Measurements from ENCODE around the gene URI1. TPM values are rescaled to one million over a fixed set of nuclear protein-coding genes. Genes with fewer than 3 reads are reported as not detected.

The URI1 gene
- total RNA-seq, 1 donor from 2014 or later, result 42.0 TPM

DNA sequence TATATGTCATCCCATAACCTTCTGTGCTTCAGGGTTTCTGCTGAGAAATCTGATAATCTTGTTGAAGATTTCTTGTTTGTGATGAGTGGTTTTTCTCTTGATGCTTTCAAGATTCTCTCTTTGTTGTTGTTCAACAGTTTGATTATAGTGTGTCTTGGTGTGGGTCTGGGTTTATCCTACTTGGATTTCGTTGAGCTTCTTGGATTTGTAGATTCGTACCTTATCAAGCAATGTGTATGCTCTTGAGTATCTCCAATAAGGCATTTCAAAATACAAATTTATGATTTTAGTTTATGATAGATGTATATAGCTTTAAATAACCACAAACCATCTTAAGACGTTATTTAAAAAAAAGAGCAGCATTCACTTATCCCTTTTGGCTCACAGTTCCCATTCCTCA is 57.5 kb downstream of the URI1 start:
- Mint-ChIP-seq H3K9me3 (ENCODE audit: low read depth) (peaks cover 13% of the 10 kb centered on the region), H3K27ac (ENCODE audit: unreplicated experiment) (no peak overlapping the region), H3K36me3 (ENCODE audit: low read depth) (peaks cover 14% of the 10 kb centered on the region), H3K4me3 (ENCODE audit: unreplicated experiment) (no peak overlapping the region), H3K4me1 (ENCODE audit: low read depth) (peaks cover 22% of the 10 kb centered on the region), H3K27me3 (ENCODE audit: low read depth) (no peaks in the 10 kb centered on the region)
- TF ChIP-seq, protein P1, sequence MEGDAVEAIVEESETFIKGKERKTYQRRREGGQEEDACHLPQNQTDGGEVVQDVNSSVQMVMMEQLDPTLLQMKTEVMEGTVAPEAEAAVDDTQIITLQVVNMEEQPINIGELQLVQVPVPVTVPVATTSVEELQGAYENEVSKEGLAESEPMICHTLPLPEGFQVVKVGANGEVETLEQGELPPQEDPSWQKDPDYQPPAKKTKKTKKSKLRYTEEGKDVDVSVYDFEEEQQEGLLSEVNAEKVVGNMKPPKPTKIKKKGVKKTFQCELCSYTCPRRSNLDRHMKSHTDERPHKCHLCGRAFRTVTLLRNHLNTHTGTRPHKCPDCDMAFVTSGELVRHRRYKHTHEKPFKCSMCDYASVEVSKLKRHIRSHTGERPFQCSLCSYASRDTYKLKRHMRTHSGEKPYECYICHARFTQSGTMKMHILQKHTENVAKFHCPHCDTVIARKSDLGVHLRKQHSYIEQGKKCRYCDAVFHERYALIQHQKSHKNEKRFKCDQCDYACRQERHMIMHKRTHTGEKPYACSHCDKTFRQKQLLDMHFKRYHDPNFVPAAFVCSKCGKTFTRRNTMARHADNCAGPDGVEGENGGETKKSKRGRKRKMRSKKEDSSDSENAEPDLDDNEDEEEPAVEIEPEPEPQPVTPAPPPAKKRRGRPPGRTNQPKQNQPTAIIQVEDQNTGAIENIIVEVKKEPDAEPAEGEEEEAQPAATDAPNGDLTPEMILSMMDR (IDR thresholded peaks at IDR 0.05), result no peak
- DNase-seq (ENCODE audit: low spot score), result no peak

DNA sequence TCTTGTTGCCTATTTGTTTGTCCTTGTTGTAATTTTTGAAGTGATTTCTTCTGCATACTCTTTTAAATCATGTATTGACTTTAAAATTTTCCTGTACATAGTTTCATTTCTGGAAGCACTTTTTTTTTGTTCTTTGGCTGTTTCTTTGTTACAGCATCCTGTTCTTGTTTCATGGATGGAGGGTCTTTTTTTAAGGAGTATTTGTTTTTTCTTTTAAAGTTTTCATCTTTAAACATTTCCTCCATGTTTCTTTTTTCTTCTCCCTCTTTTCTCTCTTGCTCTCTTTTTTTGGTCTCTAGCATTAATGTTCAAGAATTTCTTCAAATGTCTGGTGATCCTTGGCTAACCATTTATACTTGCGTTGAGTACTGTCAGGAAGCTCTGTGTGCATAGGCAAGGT is 58.8 kb downstream of the URI1 start:
- TF ChIP-seq, protein P1 (IDR thresholded peaks at IDR 0.05), result no peak
- Mint-ChIP-seq H3K27ac (ENCODE audit: unreplicated experiment) (no peak overlapping the region), H3K4me1 (ENCODE audit: low read depth) (peaks cover 25% of the 10 kb centered on the region), H3K4me3 (ENCODE audit: unreplicated experiment) (no peak overlapping the region), H3K36me3 (ENCODE audit: low read depth) (peaks cover 12% of the 10 kb centered on the region), H3K9me3 (ENCODE audit: low read depth) (peaks cover 8% of the 10 kb centered on the region), H3K27me3 (ENCODE audit: low read depth) (no peaks in the 10 kb centered on the region)
- no peak for DNase-seq (ENCODE audit: low spot score)

DNA sequence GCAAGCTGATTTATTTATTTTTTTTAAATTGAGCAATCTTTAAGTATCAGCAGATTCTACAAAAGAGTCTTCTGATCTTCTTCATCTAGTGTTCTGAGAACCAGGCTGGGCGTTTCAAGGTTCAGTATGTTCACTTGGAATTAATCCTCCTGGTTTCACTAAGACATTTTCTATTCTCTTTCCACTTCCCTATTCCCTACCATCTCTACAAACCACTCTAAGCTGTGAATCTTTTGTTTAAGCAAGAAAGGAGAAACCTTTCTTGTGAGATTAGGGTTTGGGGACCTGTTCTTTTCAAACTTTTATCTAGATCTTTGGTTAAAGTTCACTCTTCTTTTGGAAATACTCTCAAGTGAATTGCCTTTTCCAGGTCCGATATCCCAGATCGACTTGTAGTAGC is 59.3 kb downstream of the URI1 start:
- Mint-ChIP-seq H3K27me3 (ENCODE audit: low read depth) (no peaks in the 10 kb centered on the region), H3K36me3 (ENCODE audit: low read depth) (peaks cover 12% of the 10 kb centered on the region), H3K4me3 (ENCODE audit: unreplicated experiment) (no peak overlapping the region), H3K4me1 (ENCODE audit: low read depth) (peaks cover 25% of the 10 kb centered on the region), H3K9me3 (ENCODE audit: low read depth) (peaks cover 7% of the 10 kb centered on the region), H3K27ac (ENCODE audit: unreplicated experiment) (no peak overlapping the region)
- TF ChIP-seq, protein P1 (IDR thresholded peaks at IDR 0.05), result no peak
- DNase-seq (ENCODE audit: low spot score), result no peak

DNA sequence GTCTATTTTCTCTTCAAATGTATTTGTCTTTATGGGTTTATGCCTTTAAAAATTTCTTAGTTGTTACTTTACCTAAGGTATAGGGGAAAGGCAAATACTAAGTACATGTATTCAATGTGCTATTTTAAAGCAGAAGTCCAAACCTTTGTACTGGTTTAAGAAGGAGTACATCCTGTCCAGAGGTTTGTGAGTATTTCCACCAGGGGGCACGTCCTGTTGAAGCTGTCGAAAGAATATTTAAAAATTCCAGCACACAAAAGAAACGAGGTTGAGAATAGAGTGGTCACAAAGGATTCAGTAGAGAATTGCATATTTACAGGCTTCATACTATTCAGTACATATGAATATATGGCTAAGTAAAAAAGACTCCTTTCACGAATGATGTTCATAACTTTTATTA is 59.8 kb downstream of the URI1 start:
- H3K4me3 Mint-ChIP-seq (ENCODE audit: unreplicated experiment), result no peak overlapping the region
- H3K9me3 Mint-ChIP-seq (ENCODE audit: low read depth), result peaks cover 7% of the 10 kb centered on the region
- H3K27ac Mint-ChIP-seq (ENCODE audit: unreplicated experiment), result no peak overlapping the region
- no peak for DNase-seq (ENCODE audit: low spot score)
- H3K27me3 Mint-ChIP-seq (ENCODE audit: low read depth), result no peaks in the 10 kb centered on the region
- H3K4me1 Mint-ChIP-seq (ENCODE audit: low read depth), result peaks cover 25% of the 10 kb centered on the region
- H3K36me3 Mint-ChIP-seq (ENCODE audit: low read depth), result peaks cover 10% of the 10 kb centered on the region
- TF ChIP-seq, protein P1 (IDR thresholded peaks at IDR 0.05), result peak; percentile 66

DNA sequence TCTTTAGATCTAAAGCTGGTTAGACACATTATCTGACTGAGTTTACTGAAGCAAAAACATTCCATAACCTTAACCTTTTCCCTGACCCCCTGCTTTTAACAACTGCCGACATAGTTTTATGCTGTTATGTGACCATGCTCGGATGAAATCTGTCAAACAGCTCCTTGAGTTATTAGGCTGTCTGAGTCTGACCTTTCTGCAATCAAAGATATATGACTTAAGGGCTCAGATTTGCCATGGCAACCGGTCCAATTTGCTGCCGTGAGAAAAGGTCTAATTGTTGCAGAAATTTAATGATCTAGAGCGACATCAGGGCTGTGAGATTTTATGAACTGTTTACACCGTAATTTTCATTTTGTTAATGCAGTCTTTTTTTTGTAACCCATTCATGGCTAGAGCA is 61.8 kb downstream of the URI1 start:
- no peaks in the 10 kb centered on the region for H3K27me3 Mint-ChIP-seq (ENCODE audit: low read depth)
- peaks cover 10% of the 10 kb centered on the region for H3K36me3 Mint-ChIP-seq (ENCODE audit: low read depth)
- peaks cover 25% of the 10 kb centered on the region for H3K4me1 Mint-ChIP-seq (ENCODE audit: low read depth)
- TF ChIP-seq, protein P1 (IDR thresholded peaks at IDR 0.05), result no peak
- DNase-seq (ENCODE audit: low spot score), result no peak
- H3K27ac Mint-ChIP-seq (ENCODE audit: unreplicated experiment), result no peak overlapping the region
- no peak overlapping the region for H3K4me3 Mint-ChIP-seq (ENCODE audit: unreplicated experiment)
- peaks cover 7% of the 10 kb centered on the region for H3K9me3 Mint-ChIP-seq (ENCODE audit: low read depth)

Measured in chondrocyte (in vitro differentiated cells).